HG02970 (cell line): Measurements from ENCODE around the gene MLLT1.

Experiments used
- ATAC-seq: cut with Tn5 transposase; IDR thresholded peaks from one replicate; pipeline ENCODE4 v1.9.1; 2021; ENCODE audit warnings: mild to moderate bottlenecking, moderate library complexity, moderate number of reproducible peaks; ENCODE audit not compliant: unreplicated experiment, low FRiP score

MLLT1 gene

DNA sequence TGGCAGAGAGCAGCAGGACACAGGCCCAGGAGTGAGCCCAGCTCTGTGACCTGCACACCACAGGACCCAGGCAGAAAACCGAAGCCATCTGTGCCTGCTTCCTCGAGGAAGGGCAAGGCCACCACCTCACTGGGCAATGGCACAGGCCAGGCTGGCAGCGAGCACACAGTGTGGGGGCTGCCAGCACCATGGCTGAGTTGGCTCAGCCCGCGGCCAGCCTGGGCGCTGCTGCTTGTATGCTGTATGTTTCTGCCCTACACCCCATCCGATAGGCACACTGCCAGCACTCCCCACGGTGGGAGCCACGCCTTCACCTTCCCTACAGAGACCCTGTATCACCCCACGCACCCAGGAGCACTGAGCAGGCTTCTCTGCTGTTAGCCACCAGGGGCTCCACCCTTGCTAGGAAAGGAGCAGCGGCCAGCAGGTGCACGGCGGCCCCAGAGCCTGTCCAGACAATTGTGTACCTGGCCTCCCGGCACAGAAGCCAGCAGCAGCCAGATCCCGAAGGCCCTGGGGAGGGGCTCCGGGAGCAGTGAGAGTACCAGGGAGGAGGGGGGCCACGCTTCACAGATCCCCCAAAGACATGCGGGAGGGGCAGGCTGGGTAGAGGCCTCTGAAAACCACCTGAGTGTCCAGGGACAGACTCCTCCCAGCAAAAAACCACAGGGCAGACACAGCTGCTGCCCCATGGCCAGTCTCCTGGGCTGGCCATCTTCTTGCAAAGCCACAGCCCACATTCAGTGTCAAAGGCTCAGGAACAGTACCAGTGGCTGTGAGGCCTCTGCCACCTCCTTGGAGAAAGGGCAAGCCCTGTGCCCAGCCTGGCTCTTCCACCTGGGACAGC is 56.1 kb downstream of the MLLT1 start:
- no peak for ATAC-seq

DNA sequence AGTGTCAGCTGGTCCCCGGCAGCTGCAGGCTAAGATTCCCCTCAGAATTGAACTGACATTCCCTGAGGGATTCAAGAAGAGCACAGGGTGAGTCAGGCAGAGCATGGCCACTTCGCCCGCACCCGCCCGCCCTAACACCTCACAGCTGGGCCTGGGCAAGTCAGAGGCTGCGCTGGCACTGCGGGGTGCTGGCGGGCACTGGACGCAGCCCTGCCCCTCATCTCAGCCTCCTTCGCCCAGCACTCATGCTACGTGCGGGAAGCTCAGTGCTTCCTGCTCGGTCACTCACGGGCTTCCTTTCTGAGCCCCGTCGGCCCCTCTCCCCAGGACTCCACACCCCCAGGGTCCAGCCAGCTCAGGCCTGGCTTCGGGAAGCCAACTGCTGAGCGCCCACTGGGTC is 56.9 kb downstream of the MLLT1 start:
- no peak for ATAC-seq

DNA sequence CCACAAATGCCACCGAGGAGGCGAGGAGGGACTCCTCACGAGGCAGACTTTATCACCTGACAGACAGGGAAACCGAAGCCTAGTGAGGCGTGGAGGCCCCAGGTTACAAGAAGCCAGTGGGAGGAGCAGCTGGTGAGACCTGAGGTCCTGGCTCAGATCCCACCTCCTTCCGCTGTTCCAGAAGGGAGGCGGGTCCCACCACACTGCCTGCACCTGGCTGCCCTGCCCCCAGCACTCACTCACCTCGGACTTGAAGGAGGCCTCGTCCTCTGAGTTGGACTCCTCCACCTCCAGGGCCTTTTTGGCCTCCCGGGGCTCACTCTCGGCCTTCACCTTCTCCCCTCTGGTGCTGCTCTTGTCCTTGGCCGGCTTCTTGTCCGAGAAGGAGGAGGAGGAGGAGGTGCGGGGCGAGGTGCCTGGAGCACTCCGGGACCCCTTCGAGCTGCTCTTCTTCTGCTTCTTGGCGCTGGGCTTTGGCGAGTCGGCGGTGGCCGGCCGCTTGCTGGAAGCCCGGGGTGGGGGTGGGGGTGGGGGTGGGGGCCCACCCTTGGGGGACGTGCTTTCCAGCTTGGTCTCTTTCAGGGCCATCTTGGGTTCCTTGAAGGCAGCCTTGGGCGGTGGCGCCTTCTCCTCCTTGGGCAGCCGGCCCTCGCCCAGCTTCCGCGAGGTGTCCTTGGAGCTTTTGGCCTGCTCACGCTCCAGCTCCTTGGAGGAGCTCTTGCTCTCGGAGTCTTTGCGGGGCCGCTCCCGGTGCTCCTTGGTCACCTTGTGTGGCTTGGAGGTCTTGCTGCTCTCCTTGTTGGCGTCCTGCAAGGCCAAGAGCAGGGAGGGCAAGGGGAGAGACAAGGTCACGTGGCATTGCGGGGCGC is 57.7 kb downstream of the MLLT1 start:
- ATAC-seq: no peak

DNA sequence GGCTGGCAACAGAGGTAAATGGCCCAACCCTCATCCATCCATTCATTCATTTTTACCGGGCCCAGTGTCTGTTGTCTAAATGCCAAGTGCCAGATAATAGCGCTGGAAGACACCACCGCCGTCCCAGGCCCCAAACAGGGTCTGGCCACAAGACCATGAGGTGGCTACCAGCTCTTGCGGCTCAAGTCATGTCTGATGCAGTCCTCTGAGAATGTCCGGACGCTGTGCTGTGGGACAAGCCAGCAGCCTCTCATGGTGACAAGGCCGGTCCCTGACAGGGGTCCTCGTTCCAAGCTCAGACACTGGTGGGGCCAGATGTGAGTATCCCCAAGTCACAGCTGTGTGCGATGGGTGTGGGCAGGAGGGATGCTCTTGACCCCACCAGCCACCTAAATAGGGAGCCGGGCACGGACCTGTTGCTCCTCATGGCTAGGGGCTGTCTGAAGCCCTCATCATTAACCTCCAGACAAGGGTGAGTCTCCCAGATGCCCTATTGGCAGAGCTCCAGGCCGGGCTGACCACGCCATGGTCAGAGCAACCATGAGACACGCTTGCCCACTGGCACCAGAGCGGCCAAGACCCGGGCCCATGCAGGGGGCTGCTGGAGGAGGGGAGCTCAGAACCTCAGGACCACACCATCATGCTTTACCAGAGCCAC is 58.4 kb downstream of the MLLT1 start:
- ATAC-seq: no peak

DNA sequence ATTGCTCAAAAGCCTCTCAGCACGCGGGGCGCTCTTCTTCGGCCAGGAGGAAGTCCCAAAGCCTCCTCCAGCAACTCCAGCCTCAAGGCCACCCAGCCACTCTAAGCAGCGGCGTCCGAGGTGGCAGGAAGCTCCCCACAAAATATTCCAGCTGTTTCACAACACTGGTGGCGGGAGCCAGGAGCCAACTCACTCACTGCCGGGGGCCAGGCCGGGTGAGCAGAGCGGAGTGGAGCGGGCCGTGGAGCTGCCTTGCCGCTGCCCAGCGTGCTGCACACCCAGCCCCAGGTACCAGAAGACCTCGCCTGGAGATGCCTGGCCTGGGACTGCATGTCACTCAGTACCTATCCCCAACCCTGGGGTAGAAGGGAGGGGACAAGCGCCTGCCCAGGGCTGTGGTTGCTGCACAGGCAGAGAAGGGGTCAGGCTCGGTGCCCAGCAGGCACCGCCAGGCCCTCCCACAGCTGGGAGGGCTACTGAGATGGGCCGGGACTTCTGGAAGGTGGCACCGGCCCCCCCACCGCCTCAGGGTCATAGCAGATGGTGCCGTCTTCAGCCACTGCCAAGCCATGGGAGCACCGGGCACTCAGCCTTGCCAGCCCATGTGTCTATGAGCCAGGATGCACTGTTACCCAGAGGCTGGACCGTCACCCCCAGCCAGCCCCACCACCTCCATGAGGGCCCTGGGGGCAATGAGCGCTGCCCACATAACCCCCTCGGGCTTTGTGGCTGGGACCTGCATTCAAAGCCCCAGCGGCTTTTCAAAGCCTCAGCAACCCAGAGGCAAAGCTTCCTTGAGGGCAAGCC is 59.2 kb downstream of the MLLT1 start:
- no peak for ATAC-seq

DNA sequence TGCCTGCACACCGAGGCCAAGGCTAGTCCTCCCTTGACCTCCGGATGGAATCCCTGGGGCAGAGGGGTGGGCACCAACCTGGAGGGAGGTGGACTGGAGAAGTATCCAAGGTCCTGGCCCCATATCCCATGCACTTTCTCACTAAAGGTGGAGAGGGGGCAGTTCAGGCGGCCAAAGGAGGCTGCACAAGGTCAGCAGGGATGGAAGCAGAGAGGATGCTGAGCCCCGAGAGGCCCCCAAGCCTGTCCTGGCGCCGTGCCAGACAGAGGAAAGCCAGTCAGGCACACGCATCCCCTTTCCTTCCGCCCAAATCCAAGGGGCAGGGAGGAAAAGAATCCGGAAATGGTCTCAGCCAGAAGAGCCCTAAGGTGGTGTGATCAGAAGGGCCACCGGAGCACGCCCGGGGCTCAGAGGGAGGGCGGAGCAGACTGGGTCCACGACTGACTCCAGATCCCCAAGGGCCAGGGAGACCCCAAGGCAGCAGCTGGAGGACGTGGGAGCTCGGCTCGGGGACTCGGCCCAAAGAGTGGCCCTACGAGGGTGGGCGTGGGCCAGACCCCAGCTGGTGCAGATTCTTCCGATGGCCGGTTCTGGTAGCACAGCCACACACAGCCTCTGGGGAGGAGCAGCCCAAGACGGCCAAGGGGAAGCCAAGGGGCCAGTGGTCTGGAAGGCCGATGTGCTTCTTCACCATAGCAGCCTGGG is 60.0 kb downstream of the MLLT1 start:
- no peak for ATAC-seq

DNA sequence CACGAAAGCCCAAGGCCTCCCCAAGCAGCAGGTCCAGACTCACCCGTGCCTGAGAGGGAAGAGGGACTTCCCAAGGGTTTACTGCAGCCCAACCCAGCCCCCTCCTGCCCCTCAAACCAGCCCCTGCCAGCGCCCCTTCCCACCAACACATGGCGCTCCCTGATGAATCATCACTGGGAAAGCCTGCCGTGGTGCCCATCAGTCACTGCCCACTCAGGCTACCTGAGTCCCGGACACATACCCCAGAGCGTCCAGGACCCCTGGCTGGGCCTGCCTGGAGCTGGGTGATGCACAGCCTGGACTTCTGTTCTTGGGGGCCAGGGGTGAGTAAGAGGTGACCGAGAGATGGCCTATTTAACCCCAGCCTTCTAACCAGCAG is 60.6 kb downstream of the MLLT1 start:
- ATAC-seq: no peak

DNA sequence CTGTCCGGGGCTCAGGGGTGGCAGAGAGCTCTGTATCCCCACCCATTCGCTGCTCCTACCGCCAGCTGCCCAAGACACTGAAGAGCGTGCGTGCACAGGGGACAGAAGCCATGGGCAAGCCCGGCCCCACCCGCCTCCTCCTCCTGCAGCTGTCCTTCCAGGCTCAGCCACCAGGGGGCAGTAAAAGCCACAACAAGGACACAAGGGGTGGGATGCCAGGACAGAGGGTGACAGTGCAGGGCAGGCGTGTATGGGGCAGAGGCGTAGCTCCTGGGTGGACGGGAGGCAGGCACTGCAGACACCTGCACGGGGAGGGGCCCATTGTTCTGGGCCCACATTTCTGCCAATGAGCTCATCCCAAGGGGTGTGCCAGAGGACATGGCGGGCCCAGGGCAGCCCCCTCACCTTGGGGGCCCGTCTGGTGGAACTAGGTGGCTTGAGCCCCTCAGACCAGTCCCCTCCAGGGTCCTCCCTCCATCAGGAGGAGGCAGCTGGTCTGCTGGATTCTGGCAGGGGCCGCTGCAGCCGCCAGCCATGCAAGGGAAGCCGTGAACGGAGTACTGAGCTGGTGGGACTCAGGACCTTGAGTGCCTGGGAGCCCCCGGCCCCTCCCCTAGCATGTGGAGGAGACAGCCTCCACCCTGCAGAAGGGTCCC is 61.2 kb downstream of the MLLT1 start:
- no peak for ATAC-seq

DNA sequence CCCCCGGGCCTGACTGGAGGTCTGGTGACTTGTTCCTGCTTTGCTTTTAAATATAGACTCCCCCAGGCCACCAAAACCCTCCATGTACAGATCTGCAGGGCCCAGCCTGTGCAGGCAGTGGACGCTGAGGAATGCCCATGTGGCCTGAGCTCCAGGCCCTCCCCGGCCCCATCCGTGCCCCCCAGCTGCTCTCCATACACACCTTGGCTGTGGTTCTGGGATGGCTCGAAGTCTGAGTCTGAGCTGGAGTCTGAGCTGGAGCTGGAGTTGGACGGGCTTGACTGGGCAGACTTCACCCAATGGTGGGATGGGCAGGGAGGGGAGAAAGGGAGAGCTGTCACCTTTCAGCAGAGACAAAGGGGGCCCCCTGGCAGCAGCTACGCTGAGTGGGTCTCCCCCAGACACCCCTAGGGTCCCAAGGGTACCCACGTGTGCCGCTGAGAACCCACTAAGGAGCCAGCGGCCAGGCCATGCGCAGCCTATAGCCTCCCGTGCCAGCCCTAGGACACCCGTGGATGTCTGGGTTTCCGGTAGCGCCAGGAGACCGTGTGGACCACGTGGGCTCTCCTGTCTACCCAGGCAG is 61.9 kb downstream of the MLLT1 start:
- no peak for ATAC-seq

DNA sequence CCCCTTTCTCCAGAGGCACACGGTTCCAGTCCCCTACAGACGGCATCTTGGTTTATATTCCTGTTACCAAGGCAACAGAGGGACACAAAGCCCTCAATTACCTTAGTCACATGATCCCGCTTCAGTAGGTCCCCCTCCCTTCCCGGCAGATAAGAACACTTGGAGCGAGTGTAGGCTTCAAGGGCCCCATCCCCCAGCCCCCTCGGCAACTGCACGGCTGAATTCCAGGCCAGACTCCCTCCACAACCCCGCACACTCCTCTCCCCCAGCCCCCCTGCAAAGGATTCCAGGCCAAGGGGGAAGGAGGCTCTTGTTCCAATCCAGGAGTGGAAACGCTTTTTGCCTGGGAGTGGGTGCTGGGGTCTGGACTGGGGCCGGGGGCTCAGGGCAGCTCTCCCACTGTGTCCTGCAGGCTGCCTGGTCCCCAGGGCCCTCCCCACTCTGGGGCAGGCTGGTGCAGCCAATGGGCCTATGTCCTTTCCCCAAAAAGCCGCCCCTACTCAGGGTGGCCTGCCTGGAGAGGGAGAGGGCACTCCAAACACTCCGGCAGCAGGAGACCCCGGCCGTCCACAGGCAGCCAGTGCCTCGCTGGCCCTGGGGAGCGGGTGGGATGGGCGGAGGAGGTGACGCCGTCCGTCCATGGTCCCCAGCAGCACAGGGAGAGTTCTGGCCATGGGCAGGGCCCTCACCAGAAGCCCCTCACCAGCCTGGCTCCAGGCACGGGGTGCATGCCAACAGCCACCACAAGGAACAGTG is 62.6 kb downstream of the MLLT1 start:
- ATAC-seq: no peak

DNA sequence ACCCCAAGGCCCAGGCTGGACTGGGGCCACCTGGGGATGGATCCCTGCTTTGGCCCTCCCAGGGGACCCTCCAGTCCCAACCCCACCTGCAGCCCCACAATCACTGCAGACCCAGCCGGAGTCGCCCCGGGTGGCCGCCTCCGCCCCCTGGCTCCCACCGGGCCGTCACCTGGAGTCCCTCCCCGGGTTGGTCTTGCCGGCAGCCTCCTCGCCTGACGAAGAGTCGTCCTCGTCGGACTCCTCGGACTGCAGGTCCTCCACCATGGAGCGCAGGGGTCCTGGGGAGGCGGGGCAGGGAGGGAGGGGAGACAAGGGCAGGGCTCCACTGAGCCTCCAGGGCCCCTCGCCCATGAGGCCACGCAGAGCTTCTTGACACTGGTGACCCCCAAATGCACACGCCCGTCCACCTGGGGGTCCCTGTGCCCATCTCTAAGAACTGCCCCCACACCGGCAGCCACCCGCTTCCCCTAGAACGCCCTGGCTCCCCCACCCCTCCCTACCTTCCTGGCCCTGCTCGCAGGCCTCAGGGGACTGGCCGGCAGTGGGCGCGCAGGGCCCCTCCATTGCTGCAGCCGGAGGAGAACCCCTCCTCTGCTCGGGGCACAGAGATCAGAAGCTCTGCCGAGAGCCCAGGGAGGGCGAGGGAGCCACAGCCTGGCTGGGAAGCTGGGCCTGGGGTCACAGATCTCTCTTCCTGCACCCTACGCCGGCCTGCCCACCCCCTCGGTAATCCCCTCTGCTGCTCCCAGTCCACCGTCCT is 63.4 kb downstream of the MLLT1 start:
- ATAC-seq: no peak

DNA sequence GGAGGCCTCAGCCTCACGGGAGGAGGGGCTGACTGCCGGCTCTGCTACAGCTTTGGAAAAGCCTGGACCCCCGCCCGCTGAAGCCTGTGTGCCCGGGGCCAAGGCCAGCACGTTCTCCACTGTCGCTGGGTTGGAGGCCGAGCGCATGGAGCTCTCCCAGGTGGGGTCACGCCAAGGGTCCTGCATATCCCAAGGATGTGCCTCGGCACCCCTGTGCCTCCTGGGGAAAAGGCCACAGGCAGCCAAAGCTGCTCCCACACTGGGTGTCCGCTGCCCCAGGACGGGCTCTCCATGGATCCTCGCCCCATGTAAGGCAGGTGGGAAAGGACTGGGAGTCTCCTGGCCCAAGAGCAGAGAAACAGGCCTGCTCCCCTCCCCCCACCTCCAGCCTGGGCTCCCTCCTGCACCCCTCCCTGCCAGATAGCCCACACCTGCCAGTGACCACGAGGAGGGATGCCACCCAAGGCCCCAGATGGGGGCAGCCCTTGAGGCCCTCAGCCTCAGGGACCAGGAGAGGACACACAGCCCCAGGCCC is 64.0 kb downstream of the MLLT1 start:
- ATAC-seq: no peak

DNA sequence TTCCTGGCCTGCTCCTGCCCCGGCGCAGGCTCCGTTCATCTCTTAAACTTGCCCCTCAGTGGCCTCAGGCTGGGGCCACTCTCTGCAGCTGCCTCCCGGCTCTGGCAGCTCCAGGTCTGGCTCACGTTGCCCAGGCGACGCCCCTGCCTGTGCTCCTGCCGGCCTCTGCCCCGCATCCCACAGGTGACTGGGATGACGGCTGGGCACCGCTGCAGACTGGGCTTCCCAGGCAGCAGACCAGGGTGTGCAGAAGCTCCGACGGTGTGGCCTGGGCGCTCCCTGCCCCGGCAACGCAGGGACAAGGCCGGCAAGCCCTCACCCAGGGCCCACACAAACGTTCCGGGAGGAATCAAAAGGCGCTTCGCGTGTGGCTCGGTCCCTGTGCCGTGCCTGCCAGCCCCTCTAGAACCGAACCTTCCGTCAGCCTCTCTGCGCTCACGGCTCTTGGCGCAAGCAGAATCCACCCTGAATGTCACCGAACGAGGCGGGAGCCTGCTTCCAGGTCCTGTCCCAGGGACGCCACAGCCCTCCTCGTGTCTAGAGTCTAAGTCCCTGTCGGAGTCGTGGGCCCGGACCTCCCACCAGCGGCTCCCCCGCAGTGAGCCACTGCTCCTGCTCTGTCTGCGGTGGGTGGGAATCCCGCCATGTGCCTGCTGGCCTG is 64.8 kb downstream of the MLLT1 start:
- no peak for ATAC-seq

DNA sequence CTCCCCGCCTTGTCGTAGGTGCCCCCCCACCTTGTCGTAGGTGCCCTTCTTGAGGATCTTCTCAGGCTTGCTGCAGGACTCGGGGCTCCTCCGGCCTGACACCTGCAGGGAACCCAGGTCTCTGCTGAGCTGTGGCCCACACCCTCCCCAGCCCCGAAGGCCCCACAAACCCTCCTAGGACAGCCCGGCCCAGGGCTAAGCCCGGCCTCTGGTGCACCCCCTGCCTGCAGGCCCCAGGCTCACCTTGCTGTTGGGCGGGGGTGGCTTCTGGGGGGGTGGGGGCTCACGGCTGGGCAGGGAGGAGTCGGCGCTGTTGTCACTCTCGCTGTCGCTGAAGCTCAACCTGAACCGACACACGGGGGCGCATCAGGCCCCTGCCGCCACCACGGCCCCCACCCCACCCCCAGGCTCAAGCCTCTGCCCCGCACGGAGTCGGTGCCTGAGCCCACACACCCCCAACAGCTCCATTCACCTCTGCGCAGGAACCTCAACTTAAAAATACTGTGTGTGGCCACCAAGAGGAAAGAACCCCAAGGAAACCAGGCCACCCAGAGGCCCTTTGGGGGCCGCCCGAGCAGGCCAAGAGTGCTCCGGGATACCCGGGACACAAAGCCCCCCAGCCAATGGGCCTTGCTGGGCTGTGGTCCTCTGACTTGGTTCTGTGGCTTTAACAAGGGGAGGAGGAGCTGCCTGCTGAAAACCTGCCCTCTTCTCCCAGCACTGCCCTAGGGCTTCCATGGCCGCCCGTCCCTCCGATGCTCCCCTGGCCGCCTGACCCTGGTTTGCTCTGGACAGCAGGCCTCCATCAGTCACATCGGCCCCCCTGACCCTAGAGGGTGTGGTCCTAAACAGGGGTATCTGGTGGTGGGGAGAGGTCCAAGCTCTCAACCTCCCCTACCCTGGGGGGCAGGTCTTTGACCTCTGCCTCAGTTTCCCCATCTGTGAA is 65.8 kb downstream of the MLLT1 start:
- ATAC-seq: no peak

DNA sequence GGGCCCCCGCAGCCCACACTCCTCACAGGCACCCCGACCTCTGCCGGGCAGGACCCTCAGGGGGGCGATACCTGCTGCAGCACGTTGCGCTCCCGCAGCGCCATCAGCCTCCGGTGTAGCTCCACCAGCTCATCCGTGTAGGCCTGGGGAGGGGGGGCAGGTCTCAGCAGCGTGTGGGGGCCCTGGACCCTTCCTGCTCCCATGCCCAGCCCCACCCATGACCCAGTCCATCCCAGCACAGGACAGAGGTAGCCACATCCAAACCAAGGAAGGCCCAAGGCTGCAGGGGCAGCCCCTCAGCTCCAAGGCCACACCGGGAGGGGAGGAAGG is 66.5 kb downstream of the MLLT1 start:
- ATAC-seq: no peak
